ENCODE results near the gene ZFYVE28.

DNA sequence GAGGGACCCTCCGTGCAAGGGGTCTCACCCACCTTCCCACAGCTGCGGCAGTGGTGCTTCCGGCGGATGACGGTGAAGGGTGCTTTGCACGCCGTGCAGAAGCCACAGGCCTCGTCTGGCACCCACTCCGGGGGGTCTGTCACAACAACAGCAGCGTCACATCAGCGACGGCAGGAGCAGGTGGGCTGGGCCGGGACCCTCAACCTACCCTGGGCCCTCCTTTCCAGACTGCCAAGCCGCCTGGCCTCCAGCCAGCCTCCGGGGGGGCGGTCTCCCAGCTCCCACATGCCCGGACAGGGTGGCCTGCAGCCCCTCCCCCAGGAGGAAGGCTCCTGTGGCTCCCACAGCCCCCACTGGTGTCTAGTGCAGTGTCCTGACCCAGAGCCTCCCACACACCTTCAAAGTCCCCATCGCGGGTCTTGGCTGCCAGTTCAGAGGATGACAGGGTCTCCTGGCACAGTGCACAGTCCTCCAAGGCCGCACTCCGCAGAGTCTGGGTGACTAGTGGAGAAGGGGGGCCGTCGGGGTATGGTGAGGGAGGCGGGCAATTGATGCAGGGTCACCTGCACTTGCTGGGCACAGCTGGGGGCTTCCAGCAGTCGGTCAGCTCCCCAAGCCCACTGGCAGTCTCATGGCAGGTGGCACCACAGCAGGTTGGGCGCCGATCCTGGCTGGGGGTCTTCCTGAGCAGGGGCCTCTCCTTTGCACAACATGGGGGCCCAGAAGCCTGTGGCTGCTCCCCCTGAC is 147.0 kb downstream of the ZFYVE28 start:
- TF ChIP-seq, protein P1, sequence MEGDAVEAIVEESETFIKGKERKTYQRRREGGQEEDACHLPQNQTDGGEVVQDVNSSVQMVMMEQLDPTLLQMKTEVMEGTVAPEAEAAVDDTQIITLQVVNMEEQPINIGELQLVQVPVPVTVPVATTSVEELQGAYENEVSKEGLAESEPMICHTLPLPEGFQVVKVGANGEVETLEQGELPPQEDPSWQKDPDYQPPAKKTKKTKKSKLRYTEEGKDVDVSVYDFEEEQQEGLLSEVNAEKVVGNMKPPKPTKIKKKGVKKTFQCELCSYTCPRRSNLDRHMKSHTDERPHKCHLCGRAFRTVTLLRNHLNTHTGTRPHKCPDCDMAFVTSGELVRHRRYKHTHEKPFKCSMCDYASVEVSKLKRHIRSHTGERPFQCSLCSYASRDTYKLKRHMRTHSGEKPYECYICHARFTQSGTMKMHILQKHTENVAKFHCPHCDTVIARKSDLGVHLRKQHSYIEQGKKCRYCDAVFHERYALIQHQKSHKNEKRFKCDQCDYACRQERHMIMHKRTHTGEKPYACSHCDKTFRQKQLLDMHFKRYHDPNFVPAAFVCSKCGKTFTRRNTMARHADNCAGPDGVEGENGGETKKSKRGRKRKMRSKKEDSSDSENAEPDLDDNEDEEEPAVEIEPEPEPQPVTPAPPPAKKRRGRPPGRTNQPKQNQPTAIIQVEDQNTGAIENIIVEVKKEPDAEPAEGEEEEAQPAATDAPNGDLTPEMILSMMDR (IDR thresholded peaks at IDR 0.05): no peak
- no peak for TF ChIP-seq POLR2A (IDR thresholded peaks at IDR 0.05)

Data from Peyer's patch (tissue), 4 donors.